OCI-LY1 (cell line): ENCODE data around the gene HPCAL1.

Experiments
- H2AFZ ChIP-seq: fragments of 200-600 bp; sonication (generic), shearing (Covaris generic); 2 replicates; pipeline ENCODE4 v1.6.0; 2014; ENCODE audit warnings: antibody characterized with exemption, mild to moderate bottlenecking, low read length
- H3F3A ChIP-seq: fragments of 200-600 bp; sonication (generic), shearing (Covaris generic); 2 replicates; pipeline ENCODE4 v1.6.0; 2014; ENCODE audit warnings: mild to moderate bottlenecking, antibody characterized with exemption, low read length, moderate library complexity; ENCODE audit not compliant: insufficient read depth
- H3K27ac ChIP-seq: fragments of 200-600 bp; sonication (generic); 2 replicates; pipeline ENCODE4 v1.5.1; 2014; ENCODE audit warnings: low read length, mixed run types, mild to moderate bottlenecking, low read depth; ENCODE audit not compliant: poor library complexity, severe bottlenecking
- H3K27me3 ChIP-seq: fragments of 200-600 bp; sonication (generic); 2 replicates; pipeline ENCODE4 v1.6.0; 2014; ENCODE audit warnings: antibody characterized with exemption, mild to moderate bottlenecking, low read length, moderate library complexity; ENCODE audit not compliant: insufficient read depth
- H3K36me3 ChIP-seq: fragments of 200-600 bp; sonication (generic); 2 replicates; pipeline ENCODE4 v1.6.1; 2014; ENCODE audit warnings: mild to moderate bottlenecking, antibody characterized with exemption, low read length, moderate library complexity, mixed read lengths; ENCODE audit not compliant: insufficient read depth
- H3K4me1 ChIP-seq: fragments of 200-600 bp; sonication (generic); 2 replicates; pipeline ENCODE4 v1.5.1; 2014; ENCODE audit warnings: mild to moderate bottlenecking, low read length, moderate library complexity; ENCODE audit not compliant: insufficient read depth, severe bottlenecking
- H3K4me2 ChIP-seq: fragments of 200-600 bp; sonication (generic), shearing (Covaris generic); 2 replicates; pipeline ENCODE4 v1.6.1; 2014; ENCODE audit warnings: low read length
- H3K4me3 ChIP-seq: fragments of 200-600 bp; sonication (generic); 2 replicates; pipeline ENCODE4 v1.5.1; 2014; ENCODE audit warnings: low read length, low read depth, mild to moderate bottlenecking, mixed read lengths; ENCODE audit not compliant: poor library complexity, severe bottlenecking
- H3K79me2 ChIP-seq: fragments of 200-600 bp; shearing (Covaris generic); 2 replicates; pipeline ENCODE4 v1.6.1; 2016; ENCODE audit warnings: mixed run types, low read length, mixed read lengths; ENCODE audit not compliant: insufficient read depth
- H3K9ac ChIP-seq: fragments of 200-600 bp; sonication (generic), shearing (Covaris generic); 2 replicates; pipeline ENCODE4 v1.6.1; 2014; ENCODE audit warnings: mild to moderate bottlenecking, low read length, mixed read lengths
- H3K9me2 ChIP-seq: fragments of 200-600 bp; sonication (generic), shearing (Covaris generic); 2 replicates; pipeline ENCODE4 v1.6.1; 2014; ENCODE audit warnings: low read depth, mild to moderate bottlenecking, low read length, mixed read lengths
- H3K9me3 ChIP-seq: fragments of 200-600 bp; shearing (Covaris generic); 2 replicates; pipeline ENCODE4 v1.6.1; 2014; ENCODE audit warnings: low read length, mixed read lengths
- H4K20me1 ChIP-seq: fragments of 200-600 bp; sonication (generic), shearing (Covaris generic); 2 replicates; pipeline ENCODE4 v1.6.0; 2016; ENCODE audit warnings: mild to moderate bottlenecking, low read length; ENCODE audit not compliant: insufficient read depth
- CTCF ChIP-seq: fragments of 200-600 bp; sonication (generic), shearing (Covaris generic); IDR thresholded peaks from 2 replicates; pipeline ENCODE4 v1.5.1; 2017; ENCODE audit warnings: mild to moderate bottlenecking, antibody characterized with exemption, low read length, moderate library complexity, mixed read lengths
- EZH2 ChIP-seq: fragments of 200-600 bp; sonication (generic), shearing (Covaris generic); IDR thresholded peaks from 2 replicates; pipeline ENCODE4 v1.8.0; 2017; ENCODE audit warnings: borderline replicate concordance, mixed run types, mild to moderate bottlenecking, antibody characterized with exemption, low read length, moderate library complexity, mixed read lengths

HPCAL1 gene

GRCh38 chr2:10424051-10424450 is 121.3 kb downstream of the HPCAL1 start:
- Histone ChIP-seq H2AFZ (no peak overlapping the region), H3K27ac (no peak overlapping the region), H3K9me2 (no peaks in the 10 kb centered on the region), H3K27me3 (peaks cover 10% of the 10 kb centered on the region; the same call in 1 of the 2 replicates), H4K20me1 (no peaks in the 10 kb centered on the region), H3K4me3 (no peak overlapping the region), H3K9ac (no peak overlapping the region), H3K79me2 (no peaks in the 10 kb centered on the region), H3K4me1 (no peaks in the 10 kb centered on the region), H3K4me2 (no peak overlapping the region), H3K9me3 (no peaks in the 10 kb centered on the region), H3F3A (no peaks in the 10 kb centered on the region), H3K36me3 (no peaks in the 10 kb centered on the region)
- TF ChIP-seq EZH2: no peak
- TF ChIP-seq CTCF: no peak

DNA sequence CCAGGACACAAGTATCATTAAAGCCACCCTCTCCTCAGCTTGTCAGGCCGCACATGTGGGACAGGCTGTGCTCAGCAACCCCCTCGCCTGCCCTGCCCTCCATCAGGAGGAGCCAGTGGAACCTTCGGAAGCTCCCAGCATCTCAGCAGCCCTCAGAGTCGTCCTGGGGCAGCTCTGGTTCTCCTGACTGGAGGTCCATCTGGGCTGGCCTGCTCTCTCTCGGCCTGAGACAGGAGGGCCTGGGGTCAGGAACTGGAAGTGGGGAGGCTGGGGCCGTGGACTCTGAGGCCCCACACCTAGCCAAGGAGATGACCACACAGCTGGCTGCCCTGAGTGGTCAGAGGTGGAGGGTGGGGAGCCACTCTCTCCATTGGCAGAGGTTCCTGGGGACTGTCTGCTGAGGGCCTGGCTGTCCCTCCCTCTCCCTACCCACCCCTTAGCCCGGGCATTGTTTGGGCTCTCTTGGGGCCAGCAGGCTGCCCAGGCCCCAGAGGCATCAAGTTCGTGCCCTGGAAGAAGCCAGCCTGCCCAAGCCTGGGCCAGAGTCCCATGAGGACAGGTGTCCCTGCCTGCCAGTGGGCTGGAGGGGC is 122.3 kb downstream of the HPCAL1 start:
- H3K9ac ChIP-seq: no peak overlapping the region

DNA sequence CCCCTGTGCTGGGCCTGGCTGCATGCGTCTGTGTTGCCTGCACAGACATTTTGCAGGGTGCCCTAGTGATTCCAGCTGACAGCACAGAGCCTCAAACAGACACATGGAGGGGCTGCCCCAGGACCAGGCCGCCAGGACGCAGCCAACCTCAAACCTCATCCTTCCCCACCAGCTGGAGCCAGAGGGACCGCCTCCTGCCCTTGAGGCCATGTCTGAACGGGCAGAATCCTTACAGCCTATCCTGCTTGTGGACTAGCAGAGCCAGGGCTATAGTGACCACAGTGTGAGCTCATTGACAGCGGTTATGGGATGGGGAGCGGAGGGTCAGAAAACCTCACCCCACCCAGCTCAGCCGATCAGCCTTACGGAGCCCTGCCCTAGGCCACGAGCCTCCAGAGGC is 123.0 kb downstream of the HPCAL1 start:
- no peak for TF ChIP-seq CTCF
- TF ChIP-seq EZH2: no peak
- Histone ChIP-seq H4K20me1 (no peaks in the 10 kb centered on the region), H3K27me3 (peaks cover 10% of the 10 kb centered on the region; the same call in 1 of the 2 replicates), H3K27ac (no peak overlapping the region), H3K9ac (no peak overlapping the region), H3K9me3 (no peaks in the 10 kb centered on the region), H3K9me2 (no peaks in the 10 kb centered on the region), H2AFZ (no peak overlapping the region), H3K4me3 (no peak overlapping the region), H3K4me1 (no peaks in the 10 kb centered on the region), H3K79me2 (no peaks in the 10 kb centered on the region), H3F3A (no peaks in the 10 kb centered on the region), H3K36me3 (no peaks in the 10 kb centered on the region), H3K4me2 (no peak overlapping the region)

More for the DNA sequence above, 122.3 kb downstream of the HPCAL1 start:
- no peaks in the 10 kb centered on the region for H3F3A ChIP-seq
- H3K27me3 ChIP-seq: peaks cover 10% of the 10 kb centered on the region; the same call in 1 of the 2 replicates
- no peak overlapping the region for H3K27ac ChIP-seq
- H3K4me3 ChIP-seq: no peak overlapping the region
- H3K36me3 ChIP-seq: no peaks in the 10 kb centered on the region
- H3K9me3 ChIP-seq: no peaks in the 10 kb centered on the region
- H3K4me1 ChIP-seq: no peaks in the 10 kb centered on the region
- H3K4me2 ChIP-seq: no peak overlapping the region
- H2AFZ ChIP-seq: no peak overlapping the region
- H3K9me2 ChIP-seq: no peaks in the 10 kb centered on the region
- no peak for TF ChIP-seq CTCF
- TF ChIP-seq EZH2: no peak
- no peaks in the 10 kb centered on the region for H4K20me1 ChIP-seq
- H3K79me2 ChIP-seq: no peaks in the 10 kb centered on the region
